Activated CD8-positive, alpha-beta memory T cell treated with anti-CD3 and anti-CD28 coated beads for 1 hour (primary cell): Measurements from ENCODE around the gene RELT.

ENCODE experiments used
- DNase-seq, 2 donors: peaks; one replicate each; pipeline ENCODE4 v3.0.0-alpha.2; 2020; ENCODE audit warnings: low read depth in 1 of 2; ENCODE audit errors: extremely low read depth in 1 of 2

The RELT gene

GRCh38 chr11:73389916-73390315 lies 13.7 kb downstream of the RELT start:
- no peak for DNase-seq

GRCh38 chr11:73390601-73391565 lies 14.7 kb downstream of the RELT start:
- DNase-seq, result no peak

GRCh38 chr11:73391665-73392064 lies 15.5 kb downstream of the RELT start:
- no peak for DNase-seq

GRCh38 chr11:73392108-73393010 lies 16.2 kb downstream of the RELT start:
- no peak for DNase-seq

- no peak for DNase-seq
These were observed 16.8 kb downstream of the RELT start for GRCh38 chr11:73393011-73393380.

GRCh38 chr11:73393479-73394415 lies 17.5 kb downstream of the RELT start:
- DNase-seq, result peak; percentile 23 to 37

GRCh38 chr11:73394416-73395296 lies 18.5 kb downstream of the RELT start:
- DNase-seq, result no peak

GRCh38 chr11:73395297-73396208 lies 19.4 kb downstream of the RELT start:
- no peak for DNase-seq

- no peak for DNase-seq
These were observed 20.2 kb downstream of the RELT start for GRCh38 chr11:73396251-73396930.

GRCh38 chr11:73396985-73397384 lies 20.8 kb downstream of the RELT start:
- no peak for DNase-seq

- no peak for DNase-seq
These were observed 21.4 kb downstream of the RELT start for GRCh38 chr11:73397468-73398131.

GRCh38 chr11:73398132-73398526 lies 21.9 kb downstream of the RELT start:
- DNase-seq, result no peak

- no peak for DNase-seq
These were observed 22.5 kb downstream of the RELT start for GRCh38 chr11:73398721-73399120.

- DNase-seq, result no peak
These were observed 23.0 kb downstream of the RELT start for GRCh38 chr11:73399159-73399590.

GRCh38 chr11:73399636-73400035 lies 23.4 kb downstream of the RELT start:
- DNase-seq, result no peak

- no peak for DNase-seq
These were observed 24.1 kb downstream of the RELT start for GRCh38 chr11:73400293-73400692.

- DNase-seq, result no peak
These were observed 25.2 kb downstream of the RELT start for GRCh38 chr11:73401217-73401923.
